ENCODE results near the gene GRM8.
"Not testable (repeated sequence)": the region's sequence is repeated elsewhere in the genome, so short reads cannot be mapped to it uniquely, and the experiment has no call there.

Gene GRM8

DNA sequence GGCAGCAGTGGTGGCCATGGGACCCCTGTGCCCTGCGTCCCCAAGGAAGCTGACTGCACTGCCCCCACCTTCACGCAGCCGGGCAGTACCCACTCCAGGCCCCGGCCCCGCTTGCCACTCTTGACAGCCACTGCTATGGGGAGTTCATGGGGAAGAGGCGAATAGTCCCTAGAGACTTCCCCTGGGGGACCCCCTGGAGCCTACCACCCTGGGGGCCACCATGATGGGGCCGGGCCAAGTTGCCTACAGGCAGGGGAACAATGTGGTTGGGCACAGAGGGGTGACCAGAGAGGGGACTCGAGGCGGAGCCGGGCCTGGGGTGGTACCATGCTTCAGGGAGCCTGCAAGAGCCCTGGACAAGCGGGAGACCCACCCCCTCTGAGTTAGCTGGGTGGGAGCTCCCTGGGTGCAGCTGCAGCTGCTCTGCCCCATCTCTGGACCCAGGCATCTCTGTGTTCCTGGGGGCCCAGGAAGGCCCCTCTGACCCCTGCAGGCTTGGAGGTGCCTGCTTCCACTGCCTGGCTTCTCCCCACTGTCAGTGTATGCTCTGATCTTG lies 567.6 kb downstream of the GRM8 start:
- Histone ChIP-seq H3K9ac (ENCODE audit: low read length) (no peak overlapping the region), H3K79me2 (ENCODE audit: insufficient read depth, low read length) (no peaks in the 10 kb centered on the region), H3K36me3 (ENCODE audit: insufficient read depth, low read length) (no peaks in the 10 kb centered on the region), H3K27me3 (ENCODE audit: insufficient read depth, low read length) (no peaks in the 10 kb centered on the region), H3K4me2 (ENCODE audit: low read length) (no peak overlapping the region), H3K27ac (ENCODE audit: low read depth, low read length, poor library complexity, severe bottlenecking) (no peak overlapping the region), H3K4me3 (ENCODE audit: low read depth, low read length, poor library complexity, severe bottlenecking) (no peak overlapping the region), H2AFZ (ENCODE audit: low read length) (no peak overlapping the region), H3K9me2 (ENCODE audit: low read depth, low read length) (no peaks in the 10 kb centered on the region), H3K4me1 (ENCODE audit: insufficient read depth, low read length, severe bottlenecking) (no peaks in the 10 kb centered on the region), H4K20me1 (ENCODE audit: insufficient read depth, low read length) (no peaks in the 10 kb centered on the region), H3F3A (ENCODE audit: insufficient read depth, low read length) (no peaks in the 10 kb centered on the region), H3K9me3 (ENCODE audit: low read length) (no peaks in the 10 kb centered on the region)
- TF ChIP-seq, protein P1, sequence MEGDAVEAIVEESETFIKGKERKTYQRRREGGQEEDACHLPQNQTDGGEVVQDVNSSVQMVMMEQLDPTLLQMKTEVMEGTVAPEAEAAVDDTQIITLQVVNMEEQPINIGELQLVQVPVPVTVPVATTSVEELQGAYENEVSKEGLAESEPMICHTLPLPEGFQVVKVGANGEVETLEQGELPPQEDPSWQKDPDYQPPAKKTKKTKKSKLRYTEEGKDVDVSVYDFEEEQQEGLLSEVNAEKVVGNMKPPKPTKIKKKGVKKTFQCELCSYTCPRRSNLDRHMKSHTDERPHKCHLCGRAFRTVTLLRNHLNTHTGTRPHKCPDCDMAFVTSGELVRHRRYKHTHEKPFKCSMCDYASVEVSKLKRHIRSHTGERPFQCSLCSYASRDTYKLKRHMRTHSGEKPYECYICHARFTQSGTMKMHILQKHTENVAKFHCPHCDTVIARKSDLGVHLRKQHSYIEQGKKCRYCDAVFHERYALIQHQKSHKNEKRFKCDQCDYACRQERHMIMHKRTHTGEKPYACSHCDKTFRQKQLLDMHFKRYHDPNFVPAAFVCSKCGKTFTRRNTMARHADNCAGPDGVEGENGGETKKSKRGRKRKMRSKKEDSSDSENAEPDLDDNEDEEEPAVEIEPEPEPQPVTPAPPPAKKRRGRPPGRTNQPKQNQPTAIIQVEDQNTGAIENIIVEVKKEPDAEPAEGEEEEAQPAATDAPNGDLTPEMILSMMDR (IDR thresholded peaks at IDR 0.05; ENCODE audit: low read length) = no peak
- TF ChIP-seq EZH2 (IDR thresholded peaks at IDR 0.05; ENCODE audit: borderline replicate concordance, low read length) = no peak

DNA sequence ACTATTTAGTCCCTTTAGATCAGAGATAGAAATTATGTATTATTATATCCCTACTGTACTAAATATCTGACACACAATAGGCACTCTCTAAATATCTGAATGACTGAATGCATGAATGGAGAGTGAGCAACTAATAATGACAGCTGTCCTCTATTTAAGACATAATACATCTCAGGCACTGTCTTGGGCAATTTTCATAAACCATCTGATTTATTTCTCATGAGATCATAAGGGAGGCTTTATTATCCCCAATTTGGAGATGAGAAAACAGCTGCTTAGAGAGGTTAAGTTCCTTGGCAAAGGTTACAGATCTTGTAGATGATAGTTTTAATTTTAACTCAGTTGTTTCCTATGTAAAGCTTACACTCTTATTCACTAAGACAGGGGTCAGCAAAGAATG lies 570.6 kb downstream of the GRM8 start:
- Histone ChIP-seq H3K36me3 (ENCODE audit: insufficient read depth, low read length) (no peaks in the 10 kb centered on the region), H4K20me1 (ENCODE audit: insufficient read depth, low read length) (no peaks in the 10 kb centered on the region), H3K27me3 (ENCODE audit: insufficient read depth, low read length) (no peaks in the 10 kb centered on the region), H3K4me2 (ENCODE audit: low read length) (no peak overlapping the region), H3K4me3 (ENCODE audit: low read depth, low read length, poor library complexity, severe bottlenecking) (no peak overlapping the region), H3K79me2 (ENCODE audit: insufficient read depth, low read length) (no peaks in the 10 kb centered on the region), H2AFZ (ENCODE audit: low read length) (no peak overlapping the region), H3F3A (ENCODE audit: insufficient read depth, low read length) (no peaks in the 10 kb centered on the region), H3K9ac (ENCODE audit: low read length) (no peak overlapping the region), H3K9me3 (ENCODE audit: low read length) (no peaks in the 10 kb centered on the region), H3K9me2 (ENCODE audit: low read depth, low read length) (no peaks in the 10 kb centered on the region), H3K4me1 (ENCODE audit: insufficient read depth, low read length, severe bottlenecking) (no peaks in the 10 kb centered on the region), H3K27ac (ENCODE audit: low read depth, low read length, poor library complexity, severe bottlenecking) (no peak overlapping the region)
- TF ChIP-seq, protein P1 (IDR thresholded peaks at IDR 0.05; ENCODE audit: low read length) = no peak
- no peak for TF ChIP-seq EZH2 (IDR thresholded peaks at IDR 0.05; ENCODE audit: borderline replicate concordance, low read length)

DNA sequence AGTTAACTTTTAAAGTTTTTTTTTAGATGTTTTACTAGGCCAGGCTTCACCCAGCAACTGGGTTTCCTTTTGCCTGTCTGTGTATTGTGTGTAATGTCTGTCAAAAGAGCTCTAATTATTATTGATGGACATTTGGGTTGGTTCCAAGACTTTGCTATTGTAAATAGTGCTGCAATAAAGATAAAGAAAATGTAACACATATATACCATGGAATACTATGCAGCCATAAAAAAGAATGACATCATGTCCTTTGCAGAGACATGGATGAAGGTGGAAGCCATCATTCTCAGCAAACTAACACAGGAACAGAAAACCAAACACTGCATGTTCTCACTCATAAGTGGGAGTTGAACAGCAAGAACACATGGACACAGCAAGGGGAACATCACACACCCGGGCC lies 584.0 kb downstream of the GRM8 start:
- not testable (repeated sequence) for H3K4me1 ChIP-seq (ENCODE audit: insufficient read depth, low read length, severe bottlenecking); H2AFZ ChIP-seq (ENCODE audit: low read length); H4K20me1 ChIP-seq (ENCODE audit: insufficient read depth, low read length); H3K4me2 ChIP-seq (ENCODE audit: low read length); H3K9ac ChIP-seq (ENCODE audit: low read length); H3K27ac ChIP-seq (ENCODE audit: low read depth, low read length, poor library complexity, severe bottlenecking); H3K9me2 ChIP-seq (ENCODE audit: low read depth, low read length); H3F3A ChIP-seq (ENCODE audit: insufficient read depth, low read length); H3K4me3 ChIP-seq (ENCODE audit: low read depth, low read length, poor library complexity, severe bottlenecking); H3K36me3 ChIP-seq (ENCODE audit: insufficient read depth, low read length); H3K9me3 ChIP-seq (ENCODE audit: low read length); H3K79me2 ChIP-seq (ENCODE audit: insufficient read depth, low read length); H3K27me3 ChIP-seq (ENCODE audit: insufficient read depth, low read length)

GRCh38 chr7:126668367-126668752 lies 584.4 kb downstream of the GRM8 start:
- H2AFZ ChIP-seq (ENCODE audit: low read length) = no peak overlapping the region
- H3K9ac ChIP-seq (ENCODE audit: low read length) = no peak overlapping the region

More at GRCh38 chr7:126668367-126668752, 584.4 kb downstream of the GRM8 start:
- H3K36me3 ChIP-seq (ENCODE audit: insufficient read depth, low read length) = no peaks in the 10 kb centered on the region
- H3K4me3 ChIP-seq (ENCODE audit: low read depth, low read length, poor library complexity, severe bottlenecking) = no peak overlapping the region
- no peaks in the 10 kb centered on the region for H3K27me3 ChIP-seq (ENCODE audit: insufficient read depth, low read length)
- H3K4me1 ChIP-seq (ENCODE audit: insufficient read depth, low read length, severe bottlenecking) = no peaks in the 10 kb centered on the region
- H3K4me2 ChIP-seq (ENCODE audit: low read length) = no peak overlapping the region
- H4K20me1 ChIP-seq (ENCODE audit: insufficient read depth, low read length) = no peaks in the 10 kb centered on the region
- no peaks in the 10 kb centered on the region for H3K9me2 ChIP-seq (ENCODE audit: low read depth, low read length)
- H3K79me2 ChIP-seq (ENCODE audit: insufficient read depth, low read length) = no peaks in the 10 kb centered on the region
- H3K27ac ChIP-seq (ENCODE audit: low read depth, low read length, poor library complexity, severe bottlenecking) = no peak overlapping the region
- H3F3A ChIP-seq (ENCODE audit: insufficient read depth, low read length) = no peaks in the 10 kb centered on the region
- no peaks in the 10 kb centered on the region for H3K9me3 ChIP-seq (ENCODE audit: low read length)
- TF ChIP-seq, protein P1 (IDR thresholded peaks at IDR 0.05; ENCODE audit: low read length) = no peak
- TF ChIP-seq EZH2 (IDR thresholded peaks at IDR 0.05; ENCODE audit: borderline replicate concordance, low read length) = no peak
